ENCODE measurements around the gene DGCR6.
A peak's percentile ranks its signal among the peaks of the same experiment; 100 is the strongest.
"Not testable (repeated sequence)": the region's sequence is repeated elsewhere in the genome, so short reads cannot be mapped to it uniquely, and the experiment has no call there.

Gene DGCR6

DNA sequence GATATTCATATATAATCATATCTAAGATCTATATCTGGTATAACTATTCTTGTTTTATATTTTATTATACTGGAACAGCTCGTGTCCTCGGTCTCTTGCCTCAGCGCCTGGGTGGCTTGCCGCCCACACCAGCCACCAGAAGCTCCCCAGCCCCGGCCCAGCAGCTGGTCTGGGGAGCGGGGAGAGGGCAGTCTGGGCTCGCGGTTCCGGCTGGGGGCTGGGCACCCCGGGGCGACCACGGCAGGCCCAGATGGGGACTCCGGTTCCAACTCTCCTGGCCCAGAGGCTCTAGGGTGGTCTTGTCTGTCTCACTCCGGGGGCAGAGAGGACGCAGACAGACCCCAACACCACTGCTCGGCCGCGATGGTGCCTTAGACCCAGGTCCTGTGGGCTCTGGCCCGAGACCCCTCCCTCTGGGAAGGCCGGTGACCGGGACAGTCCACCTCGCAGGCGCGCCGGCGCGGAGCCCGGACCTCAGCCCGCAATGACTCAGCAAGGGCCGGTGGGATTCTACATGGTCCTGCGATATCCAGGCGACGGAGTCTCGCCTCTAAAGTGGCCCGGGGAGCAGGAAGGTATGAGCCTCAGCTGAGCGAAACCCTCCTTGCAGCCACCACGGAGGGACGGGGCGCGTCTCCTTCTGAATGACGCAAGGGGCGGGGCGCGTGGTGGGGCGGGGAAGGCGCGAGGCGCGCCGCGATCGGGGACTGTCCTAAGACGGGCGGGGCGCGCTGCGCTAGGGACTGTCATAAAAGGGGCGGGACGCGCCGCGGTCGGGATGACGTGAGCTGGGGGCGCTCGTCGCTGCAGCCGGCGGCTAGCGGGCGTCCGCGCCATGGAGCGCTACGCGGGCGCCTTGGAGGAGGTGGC, at the start of gene DGCR6:
DGCR6 (plus strand) TSS at position 781 of the 870 bp plus-strand sequence; CDS start at position 836, 55 bp downstream.
- H3K27ac Mint-ChIP-seq, result no peak within 1 kb of the TSS

DNA sequence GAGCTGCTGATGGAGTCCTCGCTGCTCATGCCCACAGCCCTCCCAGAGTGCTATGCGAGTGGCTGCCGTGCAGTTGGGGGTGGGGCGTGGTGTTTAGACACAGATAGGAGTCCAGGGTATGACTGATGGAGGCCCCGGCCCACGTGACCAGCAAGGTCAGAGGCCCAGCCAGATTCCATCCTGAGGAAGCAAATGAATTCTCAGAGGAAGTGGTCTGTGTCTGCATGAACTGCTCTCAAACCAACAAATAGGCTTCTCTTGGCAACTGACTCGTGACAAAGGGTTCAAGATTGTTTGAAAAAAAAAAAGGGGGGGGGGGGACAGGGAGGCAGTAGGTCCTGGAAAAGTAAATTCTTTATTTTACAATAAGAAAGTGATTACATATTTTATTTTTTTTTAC, 46.8 kb upstream of the DGCR6 start:
- H3K4me1 Mint-ChIP-seq (ENCODE audit: low read depth); H3K9me3 Mint-ChIP-seq; H3K27ac Mint-ChIP-seq; H3K27me3 Mint-ChIP-seq (ENCODE audit: low read depth); DNase-seq (ENCODE audit: low spot score); H3K36me3 Mint-ChIP-seq (ENCODE audit: low read depth); H3K4me3 Mint-ChIP-seq: not testable (repeated sequence)

More for the DNA sequence above, at the start of gene DGCR6:
- no peak within 1 kb of the TSS for H3K4me3 Mint-ChIP-seq
- H3K27me3 Mint-ChIP-seq (ENCODE audit: low read depth), result no peaks in the 10 kb centered on the region
- H3K36me3 Mint-ChIP-seq (ENCODE audit: low read depth), result no peaks in the 10 kb centered on the region
- H3K9me3 Mint-ChIP-seq, result no peaks in the 10 kb centered on the region
- H3K4me1 Mint-ChIP-seq (ENCODE audit: low read depth), result no peaks in the 10 kb centered on the region
- no peak for DNase-seq (ENCODE audit: low spot score)

DNA sequence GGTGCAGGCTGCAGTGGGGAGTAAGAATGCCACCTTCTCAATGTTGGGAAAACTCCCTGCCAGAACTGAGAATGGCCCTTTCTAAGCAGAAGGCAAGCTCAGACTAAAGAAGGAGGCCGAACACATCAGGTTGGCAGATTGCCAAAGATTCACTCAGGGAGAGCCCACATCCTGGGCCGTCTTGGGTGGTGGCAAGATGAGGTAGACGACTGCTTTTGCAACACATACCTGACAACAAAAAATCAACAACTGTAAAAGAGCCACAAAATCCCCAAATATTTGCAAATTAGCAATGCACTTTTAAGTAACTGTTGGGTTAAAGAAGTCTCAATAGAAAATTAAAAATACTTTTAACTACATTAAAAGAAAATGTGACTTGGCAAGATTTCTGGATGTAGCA, 24.9 kb upstream of the DGCR6 start:
- not testable (repeated sequence) for H3K27me3 Mint-ChIP-seq (ENCODE audit: low read depth); H3K9me3 Mint-ChIP-seq; H3K27ac Mint-ChIP-seq; H3K36me3 Mint-ChIP-seq (ENCODE audit: low read depth); H3K4me1 Mint-ChIP-seq (ENCODE audit: low read depth); H3K4me3 Mint-ChIP-seq
- DNase-seq (ENCODE audit: low spot score), result peak; percentile 45

DNA sequence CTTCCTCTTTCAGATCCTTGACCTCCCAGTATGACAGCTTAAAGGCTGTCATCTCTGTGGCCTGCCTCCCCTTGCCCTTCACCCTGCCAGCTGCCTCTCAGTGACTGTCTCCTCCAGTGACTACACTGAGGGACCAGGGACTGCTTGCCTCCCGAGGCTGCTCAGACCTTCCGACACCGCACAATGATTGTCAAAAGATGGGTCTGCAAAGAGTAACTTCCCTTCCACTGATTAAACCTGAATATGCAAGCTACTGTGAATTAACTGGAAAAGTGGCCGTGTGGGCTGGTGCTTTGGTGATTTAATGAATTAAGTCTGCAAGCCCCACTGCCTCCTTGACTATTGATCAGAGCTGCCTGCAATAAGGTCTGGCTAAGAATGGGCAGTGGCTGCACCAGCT, 21.7 kb upstream of the DGCR6 start:
- not testable (repeated sequence) for H3K36me3 Mint-ChIP-seq (ENCODE audit: low read depth); H3K27me3 Mint-ChIP-seq (ENCODE audit: low read depth); H3K9me3 Mint-ChIP-seq; H3K4me3 Mint-ChIP-seq; H3K4me1 Mint-ChIP-seq (ENCODE audit: low read depth); H3K27ac Mint-ChIP-seq; DNase-seq (ENCODE audit: low spot score)

DNA sequence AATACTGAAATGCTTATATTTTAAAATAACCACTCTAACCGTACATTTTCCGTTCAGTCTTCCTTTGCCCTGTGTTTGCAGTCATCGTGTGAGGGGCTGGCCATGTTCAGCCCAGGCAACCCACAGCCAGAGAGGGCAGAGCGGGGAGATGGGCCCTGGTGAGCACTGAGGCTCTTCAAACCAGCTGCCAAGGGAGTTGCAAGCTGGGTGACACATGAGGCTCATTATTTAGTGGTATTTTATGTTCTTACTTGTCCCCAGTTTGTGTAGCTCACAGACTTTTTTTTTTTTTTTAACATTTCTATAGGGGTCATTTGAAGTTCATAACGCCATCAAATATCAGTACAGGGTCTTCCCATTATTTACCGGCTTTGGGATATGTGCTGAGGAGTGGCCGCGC, 18.0 kb upstream of the DGCR6 start:
- Mint-ChIP-seq H3K4me1 (ENCODE audit: low read depth) (no peaks in the 10 kb centered on the region), H3K27ac (no peak overlapping the region), H3K27me3 (ENCODE audit: low read depth) (no peaks in the 10 kb centered on the region), H3K9me3 (peaks cover 4% of the 10 kb centered on the region), H3K4me3 (no peak overlapping the region), H3K36me3 (ENCODE audit: low read depth) (no peaks in the 10 kb centered on the region)
- no peak for DNase-seq (ENCODE audit: low spot score)

DNA sequence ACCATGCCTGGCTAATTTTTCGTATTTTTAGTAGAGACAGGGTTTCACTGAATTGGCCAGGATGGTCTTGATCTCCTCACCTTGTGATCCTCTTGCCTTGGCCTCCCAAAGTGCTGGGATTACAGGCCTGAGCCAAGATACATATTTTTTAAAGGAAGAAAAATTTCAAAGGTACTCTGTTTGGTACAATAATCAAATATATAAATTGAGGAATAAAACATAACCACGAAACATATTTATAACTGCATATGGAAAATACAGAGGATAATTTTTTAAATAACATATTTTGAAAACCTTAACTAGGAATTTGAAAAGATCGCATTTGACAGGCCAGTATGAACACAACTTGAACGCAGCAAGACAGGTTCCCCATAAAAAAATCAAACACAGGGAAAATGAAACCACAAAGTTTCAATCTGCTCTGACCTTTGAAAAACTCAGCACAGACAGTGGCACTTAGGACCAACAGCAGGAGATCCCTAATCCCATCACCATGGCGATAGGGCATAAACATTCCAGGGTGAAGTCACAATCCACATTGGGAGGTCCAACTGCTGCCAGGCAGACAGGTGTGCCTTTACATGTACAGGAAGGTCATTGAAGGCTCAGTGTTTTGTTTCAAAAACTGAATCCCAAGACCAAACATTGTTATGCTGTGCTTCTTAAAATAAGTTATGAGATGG, 15.5 kb upstream of the DGCR6 start:
- not testable (repeated sequence) for H3K9me3 Mint-ChIP-seq; H3K4me3 Mint-ChIP-seq; H3K27me3 Mint-ChIP-seq (ENCODE audit: low read depth); DNase-seq (ENCODE audit: low spot score); H3K4me1 Mint-ChIP-seq (ENCODE audit: low read depth); H3K27ac Mint-ChIP-seq; H3K36me3 Mint-ChIP-seq (ENCODE audit: low read depth)

DNA sequence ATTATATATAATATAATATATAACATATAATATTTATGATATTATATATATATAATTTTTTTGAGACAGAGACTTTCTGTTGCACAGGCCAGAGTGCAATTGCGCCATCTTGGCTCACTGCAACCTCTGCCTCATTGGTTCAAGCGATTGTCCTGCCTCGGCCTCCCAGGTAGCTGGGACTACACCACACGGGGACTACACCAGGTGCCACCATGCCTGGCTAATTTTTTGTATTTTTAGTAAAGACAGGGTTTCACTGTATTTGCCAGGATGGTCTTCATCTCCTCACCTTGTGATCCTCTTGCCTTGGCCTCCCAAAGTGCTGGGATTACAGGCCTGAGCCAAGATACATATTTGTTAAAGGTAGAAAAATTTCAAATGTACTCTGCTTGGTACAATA, 12.3 kb upstream of the DGCR6 start:
- H3K36me3 Mint-ChIP-seq (ENCODE audit: low read depth); H3K4me1 Mint-ChIP-seq (ENCODE audit: low read depth); H3K27me3 Mint-ChIP-seq (ENCODE audit: low read depth); H3K4me3 Mint-ChIP-seq; DNase-seq (ENCODE audit: low spot score); H3K9me3 Mint-ChIP-seq; H3K27ac Mint-ChIP-seq: not testable (repeated sequence)

DNA sequence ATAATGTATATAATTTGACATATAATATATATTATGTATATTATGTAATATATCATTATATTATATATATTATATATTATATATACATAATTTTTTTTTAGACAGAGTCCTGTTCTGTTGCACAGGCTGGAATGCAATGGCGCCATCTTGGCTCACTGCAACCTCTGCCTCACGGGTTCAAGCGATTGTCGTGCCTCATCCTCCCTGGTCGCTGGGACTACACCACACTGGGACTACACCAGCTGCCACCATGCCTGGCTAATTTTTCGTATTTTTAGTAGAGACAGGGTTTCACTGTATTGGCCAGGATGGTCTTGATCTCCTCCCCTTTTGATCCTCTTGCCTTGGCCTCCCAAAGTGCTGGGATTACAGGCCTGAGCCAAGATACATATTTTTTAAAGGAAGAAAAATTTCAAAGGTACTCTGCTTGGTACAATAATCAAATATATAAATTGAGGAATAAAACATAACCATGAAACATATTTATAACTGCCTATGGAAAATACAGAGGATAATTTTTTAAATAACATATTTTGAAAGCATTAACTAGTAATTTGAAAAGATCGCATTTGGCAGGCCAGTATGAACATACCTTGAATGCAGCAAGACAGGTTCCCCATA, 10.0 kb upstream of the DGCR6 start:
- H3K27ac Mint-ChIP-seq; H3K4me3 Mint-ChIP-seq; DNase-seq (ENCODE audit: low spot score); H3K4me1 Mint-ChIP-seq (ENCODE audit: low read depth); H3K36me3 Mint-ChIP-seq (ENCODE audit: low read depth); H3K9me3 Mint-ChIP-seq; H3K27me3 Mint-ChIP-seq (ENCODE audit: low read depth): not testable (repeated sequence)

DNA sequence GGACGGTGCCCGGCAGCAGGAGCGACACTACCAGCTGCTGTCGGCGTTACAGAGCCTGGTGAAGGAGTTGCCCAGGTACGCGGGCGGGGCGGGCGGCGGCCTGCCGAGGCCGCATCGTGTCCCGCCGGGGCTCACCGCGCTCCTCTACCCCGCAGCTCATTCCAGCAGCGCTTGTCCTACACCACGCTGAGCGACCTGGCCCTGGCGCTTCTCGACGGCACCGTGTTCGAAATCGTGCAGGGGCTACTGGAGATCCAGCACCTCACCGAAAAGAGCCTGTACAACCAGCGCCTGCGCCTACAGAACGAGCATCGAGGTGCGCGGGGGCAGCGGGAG, 258 bp downstream of the DGCR6 start:
- not testable (repeated sequence) for H3K4me3 Mint-ChIP-seq; H3K27me3 Mint-ChIP-seq (ENCODE audit: low read depth); H3K27ac Mint-ChIP-seq; H3K9me3 Mint-ChIP-seq; H3K4me1 Mint-ChIP-seq (ENCODE audit: low read depth); DNase-seq (ENCODE audit: low spot score); H3K36me3 Mint-ChIP-seq (ENCODE audit: low read depth)

DNA sequence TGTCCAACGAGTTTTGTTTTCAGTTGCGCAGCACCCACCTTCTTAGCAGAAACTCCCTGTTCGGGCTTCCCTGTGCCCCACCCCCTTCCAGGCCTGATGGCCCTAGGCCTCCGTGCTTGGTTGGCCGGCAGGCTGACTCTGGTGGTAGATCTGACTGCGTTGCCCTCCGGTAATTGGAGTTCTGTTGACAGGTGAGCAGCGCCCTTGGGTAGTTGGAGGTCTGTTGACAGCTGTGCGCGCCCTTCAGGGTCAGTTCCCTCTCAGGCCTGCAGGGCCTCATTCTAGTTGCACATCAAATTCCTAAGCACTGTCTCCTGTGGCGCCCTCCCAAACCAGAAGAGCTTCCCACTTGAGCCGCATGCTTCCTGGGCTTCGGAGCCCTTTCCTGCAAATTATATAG, 776 bp downstream of the DGCR6 start:
- no peak for DNase-seq (ENCODE audit: low spot score)
- no peak overlapping the region for H3K4me3 Mint-ChIP-seq
- no peaks in the 10 kb centered on the region for H3K4me1 Mint-ChIP-seq (ENCODE audit: low read depth)
- H3K27ac Mint-ChIP-seq, result no peak overlapping the region
- no peaks in the 10 kb centered on the region for H3K27me3 Mint-ChIP-seq (ENCODE audit: low read depth)
- no peaks in the 10 kb centered on the region for H3K36me3 Mint-ChIP-seq (ENCODE audit: low read depth)
- H3K9me3 Mint-ChIP-seq, result no peaks in the 10 kb centered on the region

DNA sequence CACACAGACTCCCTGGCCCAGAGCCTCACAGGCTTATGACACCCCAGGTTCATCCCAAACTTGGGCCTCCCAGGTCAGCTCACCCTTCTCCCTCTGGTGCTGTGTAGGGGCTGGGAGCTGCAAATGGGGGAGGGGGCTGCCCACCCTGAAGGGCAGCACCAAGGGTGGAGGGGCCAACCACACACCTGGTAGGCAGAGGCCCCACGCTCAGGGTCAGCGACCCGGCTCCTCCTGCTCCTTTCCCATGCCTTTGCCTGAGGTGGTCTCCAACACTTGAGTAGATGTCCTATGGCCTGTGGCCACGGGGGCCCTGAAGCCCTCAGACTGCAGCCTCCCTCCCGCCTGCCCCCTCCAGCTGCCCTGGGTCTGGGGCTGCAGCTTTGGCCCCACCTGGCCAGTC, 3.4 kb downstream of the DGCR6 start:
- Mint-ChIP-seq H3K4me3 (no peak overlapping the region), H3K4me1 (ENCODE audit: low read depth) (no peaks in the 10 kb centered on the region), H3K36me3 (ENCODE audit: low read depth) (no peaks in the 10 kb centered on the region), H3K27me3 (ENCODE audit: low read depth) (no peaks in the 10 kb centered on the region), H3K9me3 (no peaks in the 10 kb centered on the region), H3K27ac (no peak overlapping the region)
- DNase-seq (ENCODE audit: low spot score), result no peak

DNA sequence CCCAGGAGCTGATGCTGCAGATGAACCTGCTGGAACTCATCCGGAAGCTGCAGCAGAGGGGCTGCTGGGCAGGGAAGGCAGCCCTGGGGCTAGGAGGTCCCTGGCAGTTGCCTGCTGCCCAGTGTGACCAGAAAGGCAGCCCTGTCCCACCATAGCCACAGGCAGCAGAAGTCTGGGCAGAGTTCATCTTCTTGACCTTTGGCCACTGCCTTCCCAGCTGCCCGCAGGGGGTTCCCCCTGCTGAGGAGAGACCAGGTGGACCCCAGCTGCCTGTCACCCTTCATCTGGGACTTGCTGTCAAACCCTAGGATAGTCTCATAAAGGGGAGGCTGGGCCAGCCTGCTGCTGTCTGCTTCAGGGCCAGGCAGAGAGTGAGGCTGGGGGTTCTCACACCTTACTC, 5.4 kb downstream of the DGCR6 start:
- not testable (repeated sequence) for H3K27ac Mint-ChIP-seq; H3K27me3 Mint-ChIP-seq (ENCODE audit: low read depth); H3K36me3 Mint-ChIP-seq (ENCODE audit: low read depth); H3K4me1 Mint-ChIP-seq (ENCODE audit: low read depth); DNase-seq (ENCODE audit: low spot score); H3K4me3 Mint-ChIP-seq; H3K9me3 Mint-ChIP-seq

DNA sequence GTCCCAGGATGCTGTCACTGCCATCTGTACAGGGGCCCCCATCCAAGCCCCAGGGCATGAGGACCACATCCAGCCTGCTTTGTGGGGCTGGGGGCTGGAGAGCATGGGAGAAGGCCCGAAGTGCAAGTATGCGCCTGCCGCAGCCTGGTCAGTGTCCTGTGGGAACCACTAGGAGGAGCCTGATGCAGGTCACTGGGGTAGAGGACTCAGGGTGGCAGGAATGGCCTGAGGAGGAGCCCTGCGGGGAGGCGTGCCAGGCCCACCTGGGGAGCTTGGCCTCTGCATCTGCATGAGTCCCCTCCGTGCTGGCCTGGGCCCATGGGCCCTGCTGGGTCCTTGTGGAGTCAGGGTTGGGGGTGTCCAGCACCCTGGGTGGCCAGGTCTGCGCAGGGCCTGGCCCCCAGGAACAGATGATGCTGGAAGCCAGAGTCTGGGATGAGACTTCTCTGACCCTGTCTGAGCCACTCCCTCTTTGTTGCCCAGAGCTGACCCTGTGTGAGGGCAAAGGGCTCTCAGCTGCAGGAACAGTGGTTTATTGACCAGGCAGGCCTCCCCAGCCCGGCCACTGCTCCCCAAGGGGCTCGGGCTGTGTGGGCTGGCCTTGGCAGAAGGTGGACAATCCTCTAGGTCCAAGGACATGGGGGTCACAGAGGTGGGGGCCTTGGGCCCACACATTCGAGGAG, 6.3 kb downstream of the DGCR6 start:
- not testable (repeated sequence) for H3K4me1 Mint-ChIP-seq (ENCODE audit: low read depth); DNase-seq (ENCODE audit: low spot score); H3K27ac Mint-ChIP-seq; H3K27me3 Mint-ChIP-seq (ENCODE audit: low read depth); H3K4me3 Mint-ChIP-seq; H3K9me3 Mint-ChIP-seq; H3K36me3 Mint-ChIP-seq (ENCODE audit: low read depth)

DNA sequence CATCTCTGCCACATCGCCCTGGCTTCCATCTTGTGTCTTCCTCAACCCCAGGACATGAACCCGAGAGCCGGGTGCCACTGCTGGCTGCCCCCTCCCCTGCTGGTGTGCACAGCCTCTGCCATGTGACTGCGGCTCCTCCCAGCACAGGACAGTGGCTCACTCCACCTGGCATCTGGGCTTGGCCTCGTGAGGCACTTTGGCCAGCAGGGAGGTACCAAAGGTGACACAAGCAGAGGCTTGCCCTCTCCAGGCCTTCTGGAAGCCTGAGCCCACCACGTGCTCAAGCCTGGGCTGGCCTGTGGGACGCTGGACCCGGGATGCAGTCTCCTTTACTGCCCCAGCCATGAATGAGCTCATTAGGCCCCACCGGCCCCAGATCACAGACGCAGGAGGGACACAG, 8.4 kb downstream of the DGCR6 start:
- H3K9me3 Mint-ChIP-seq; DNase-seq (ENCODE audit: low spot score); H3K36me3 Mint-ChIP-seq (ENCODE audit: low read depth): not testable (repeated sequence)

More for the DNA sequence above, 8.4 kb downstream of the DGCR6 start:
- not testable (repeated sequence) for H3K4me3 Mint-ChIP-seq; H3K27ac Mint-ChIP-seq; H3K27me3 Mint-ChIP-seq (ENCODE audit: low read depth); H3K4me1 Mint-ChIP-seq (ENCODE audit: low read depth)

All from T-helper 2 cell treated with Interferon-gamma antibody and Interleukin-4, amounts not matched to agents 5 μg/mL and 100 μg/mL, for 36 hours (primary cell).